NK-92 treated with Interleukin-12 subunit alpha and Interleukin-12 subunit beta, amount 100 ng/mL, for 24 hours (cell line): ENCODE data around the gene VPS13C.
"Not testable (repeated sequence)": the region's sequence is repeated elsewhere in the genome, so short reads cannot be mapped to it uniquely, and the experiment has no call there.

ENCODE experiments used
- DNase-seq: peaks from one replicate; lab custom pipeline; 2025; lab: John Stamatoyannopoulos, UW

Gene VPS13C

GRCh38 chr15:62075595-62076277 is 15.5 kb upstream of the VPS13C start:
- DNase-seq = peak; percentile 20

- no peak for DNase-seq
Measured at GRCh38 chr15:62071711-62072308, 11.6 kb upstream of the VPS13C start.

DNA sequence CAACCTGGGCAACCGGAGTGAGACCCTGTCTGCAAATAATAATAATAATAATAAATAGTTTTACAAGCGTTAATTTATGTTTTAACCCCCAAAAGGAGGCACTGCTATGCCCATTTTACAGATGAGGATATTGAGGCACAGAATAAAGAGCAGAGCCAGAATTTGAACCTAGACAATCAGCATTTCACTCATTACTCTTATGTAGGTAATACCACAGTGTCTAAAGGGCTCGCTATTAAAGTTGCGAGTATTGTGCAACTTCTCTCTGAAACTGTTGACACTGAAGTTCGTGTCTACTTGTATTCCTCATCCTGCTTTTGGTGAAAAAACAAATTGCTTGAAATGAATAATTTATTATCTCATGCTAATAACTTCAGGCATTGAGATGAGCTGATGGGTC is 9.3 kb upstream of the VPS13C start:
- DNase-seq = no peak

- no peak for DNase-seq
Measured at GRCh38 chr15:62068810-62069167, 8.5 kb upstream of the VPS13C start.

DNA sequence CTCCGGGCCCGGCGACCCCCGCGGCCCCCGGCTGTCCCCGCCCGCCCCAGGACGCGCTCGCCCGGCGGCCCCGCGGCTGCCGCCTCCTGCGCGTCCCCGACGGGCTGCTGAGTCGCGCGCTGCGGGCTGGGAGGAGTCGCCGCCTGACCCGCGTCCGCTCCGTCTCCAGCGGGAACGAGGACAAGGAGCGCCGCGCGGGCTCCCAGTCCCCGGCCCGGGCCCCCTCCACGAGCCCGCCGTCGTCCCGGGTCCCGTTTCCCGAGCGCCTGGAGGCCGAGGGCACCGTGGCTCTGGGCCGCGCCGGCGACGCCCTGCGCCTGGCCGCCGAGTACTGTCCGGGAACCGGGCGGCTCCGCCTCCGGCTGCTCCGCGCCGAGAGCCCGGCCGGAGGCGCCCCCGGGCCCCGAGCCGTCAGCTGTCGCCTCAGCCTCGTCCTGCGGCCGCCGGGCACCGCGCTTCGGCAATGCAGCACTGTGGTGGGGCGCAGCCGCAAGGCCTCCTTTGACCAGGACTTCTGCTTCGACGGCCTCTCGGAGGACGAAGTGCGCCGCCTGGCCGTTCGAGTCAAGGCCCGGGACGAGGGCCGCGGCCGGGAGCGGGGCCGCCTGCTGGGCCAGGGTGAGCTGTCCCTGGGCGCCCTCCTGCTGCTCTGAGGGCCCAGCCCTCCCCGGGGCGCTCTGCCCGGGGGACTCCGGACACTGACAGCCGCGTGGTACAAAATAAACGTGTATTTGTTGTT is 8.0 kb upstream of the VPS13C start:
- no peak for DNase-seq

DNA sequence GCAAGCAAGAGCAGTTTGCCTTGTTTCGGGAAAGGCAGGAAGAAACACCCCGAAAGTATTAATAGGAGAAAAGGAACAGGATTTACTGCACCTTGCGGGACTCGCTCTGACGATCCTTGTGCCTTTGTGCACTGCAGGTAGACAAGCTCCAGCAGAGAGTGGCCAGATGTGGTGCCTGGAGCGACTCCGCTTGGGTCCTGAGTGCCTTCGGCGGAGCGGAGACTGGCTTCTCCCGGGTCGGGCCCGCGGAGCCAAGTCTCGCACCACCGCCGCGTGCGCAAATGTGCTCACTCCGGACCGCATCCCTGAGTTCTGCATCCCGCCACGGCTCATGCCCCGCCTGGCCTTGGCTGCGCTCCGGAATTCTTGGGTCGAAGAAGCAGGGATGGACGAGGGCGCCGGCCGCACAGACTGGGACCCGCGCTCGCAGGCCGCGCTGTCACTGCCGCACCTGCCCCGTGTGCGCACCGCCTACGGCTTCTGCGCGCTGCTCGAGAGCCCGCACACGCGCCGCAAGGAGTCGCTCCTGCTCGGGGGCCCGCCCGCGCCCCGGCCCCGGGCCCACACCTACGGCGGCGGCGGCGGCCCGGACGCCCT is 7.3 kb upstream of the VPS13C start:
- DNase-seq = no peak

GRCh38 chr15:62066663-62067447 is 6.6 kb upstream of the VPS13C start, which contains the start of gene C2CD4A:
TSS of gene C2CD4A (plus strand) at chr15:62066977. CDS start at chr15:62067614, 637 bp downstream.
- DNase-seq = no peak

DNA sequence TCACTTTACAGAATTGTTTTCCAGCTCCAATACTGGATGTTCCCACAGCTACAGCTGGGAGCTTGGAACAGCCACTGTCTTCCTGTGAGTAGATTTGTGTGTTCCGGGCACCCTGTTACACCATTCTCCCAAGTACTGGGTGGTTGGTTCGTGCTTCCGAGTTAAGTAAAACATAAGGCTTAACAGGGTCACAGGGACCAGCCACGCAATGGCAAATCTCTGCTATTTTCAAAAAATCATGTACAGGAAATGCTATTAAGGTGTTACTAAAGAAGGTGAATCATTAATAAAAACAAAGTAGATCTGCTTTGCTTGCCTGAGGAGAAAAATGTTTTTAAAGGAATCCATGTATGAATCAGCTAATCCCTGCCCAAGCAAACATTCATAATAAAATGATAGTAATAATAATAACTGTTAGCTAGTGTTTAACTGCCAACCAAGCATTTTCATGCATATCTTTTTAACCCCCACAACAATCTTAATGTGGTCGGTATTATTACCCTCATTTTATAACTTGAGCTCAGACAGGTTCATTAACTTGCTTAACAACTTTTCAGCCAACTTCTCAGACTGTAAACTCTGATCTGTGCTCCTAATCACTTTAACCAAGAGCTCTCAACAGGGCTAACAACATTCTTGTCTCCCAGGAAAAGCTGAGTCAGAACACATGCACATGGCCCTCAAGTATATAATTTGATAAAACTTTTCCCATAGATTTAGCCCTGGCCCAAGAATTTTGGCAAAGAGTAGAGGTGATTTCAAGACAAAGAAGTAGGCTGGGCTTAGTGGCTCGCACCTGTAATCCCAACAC is 3.8 kb upstream of the VPS13C start:
- DNase-seq = no peak

DNA sequence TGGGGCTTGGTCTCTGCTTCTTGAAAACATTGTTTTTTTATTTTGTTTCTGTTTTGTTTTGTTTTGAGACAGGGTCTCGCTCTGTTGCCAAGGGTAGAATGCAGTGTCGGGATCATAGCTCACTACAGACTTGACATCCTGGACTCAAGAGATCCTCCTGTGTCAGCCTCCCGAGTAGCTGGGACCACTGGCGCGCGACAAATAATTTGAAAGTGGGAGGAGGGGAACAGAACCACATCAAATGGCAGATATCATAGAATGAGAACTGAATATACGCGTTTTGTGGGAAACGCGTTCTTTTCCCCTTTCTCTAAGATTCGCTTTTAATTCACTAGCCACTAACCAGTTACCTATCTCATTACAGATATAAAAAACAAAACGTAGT is 641 bp upstream of the VPS13C start:
- DNase-seq = no peak

DNA sequence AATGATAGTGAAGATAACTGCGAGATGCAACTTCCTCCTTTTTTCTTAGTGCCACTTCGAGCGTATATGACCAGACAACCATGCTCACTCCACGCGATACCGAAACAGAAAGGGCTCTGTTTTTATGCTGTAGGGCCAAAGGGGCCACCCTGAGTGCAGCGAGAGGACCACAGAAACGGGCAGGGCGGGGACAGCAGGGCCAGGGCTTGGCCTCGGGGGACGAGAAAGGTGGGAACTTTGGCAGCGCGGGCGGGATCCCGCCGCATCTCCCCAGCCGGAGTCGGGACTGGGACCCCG is 483 bp downstream of the VPS13C start:
- peak; percentile 78 for DNase-seq

DNA sequence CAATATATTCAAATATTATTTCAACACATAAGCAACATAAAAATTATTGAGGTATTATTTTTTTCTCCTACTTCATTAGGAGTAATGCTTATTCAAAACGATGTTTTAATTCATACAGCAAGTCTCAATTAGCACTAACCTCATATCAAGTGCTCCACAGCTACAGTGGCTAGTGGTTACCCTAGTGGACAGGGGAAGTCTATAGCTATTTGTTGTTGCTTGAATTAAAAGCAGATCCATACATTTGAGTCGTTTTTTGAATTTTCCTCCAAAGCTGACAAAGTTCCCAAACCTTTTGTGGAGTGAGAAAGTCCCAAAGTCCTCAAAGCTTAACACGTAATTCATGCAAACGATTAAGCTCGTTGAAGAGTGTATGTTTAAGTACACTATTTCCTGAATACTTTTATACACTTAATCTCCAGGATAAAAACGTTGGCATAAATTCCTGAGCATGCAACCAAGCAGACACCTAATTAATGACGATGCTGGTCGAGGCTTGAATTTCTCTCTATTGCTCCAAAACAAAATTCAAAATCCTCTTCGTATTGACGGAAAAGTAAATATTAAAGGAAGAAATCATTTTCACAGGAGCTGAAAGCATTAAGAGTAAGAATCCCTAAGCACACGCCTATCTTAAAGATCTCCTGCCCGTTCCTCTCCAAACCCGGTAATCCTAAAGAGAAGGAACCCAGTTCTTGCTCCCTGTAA is 985 bp downstream of the VPS13C start:
- DNase-seq = no peak

GRCh38 chr15:62058327-62059028 is 1.8 kb downstream of the VPS13C start:
- no peak for DNase-seq

GRCh38 chr15:62057341-62057980 is 2.8 kb downstream of the VPS13C start:
- DNase-seq = no peak

GRCh38 chr15:62054979-62055378 is 5.3 kb downstream of the VPS13C start:
- DNase-seq = no peak

GRCh38 chr15:62053439-62054085 is 6.7 kb downstream of the VPS13C start:
- no peak for DNase-seq

GRCh38 chr15:62052713-62053112 is 7.5 kb downstream of the VPS13C start:
- no peak for DNase-seq

- no peak for DNase-seq
Measured at GRCh38 chr15:62051166-62051565, 9.1 kb downstream of the VPS13C start.

GRCh38 chr15:62050115-62050514 is 10.1 kb downstream of the VPS13C start:
- no peak for DNase-seq

DNA sequence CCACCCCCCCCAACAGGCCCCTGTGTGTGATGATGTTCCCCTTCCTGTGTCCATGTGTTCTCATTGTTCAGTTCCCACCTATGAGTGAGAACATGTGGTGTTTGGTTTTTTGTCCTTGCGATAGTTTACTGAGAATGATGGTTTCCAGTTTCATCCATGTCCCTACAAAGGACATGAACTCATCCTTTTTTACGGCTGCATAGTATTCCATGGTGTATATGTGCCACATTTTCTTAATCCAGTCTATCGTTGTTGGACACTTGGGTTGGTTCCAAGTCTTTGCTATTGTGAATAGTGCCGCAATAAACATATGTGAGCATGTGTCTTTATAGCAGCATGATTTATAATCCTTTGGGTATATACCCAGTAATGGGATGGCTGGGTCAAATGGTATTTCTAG is 12.0 kb downstream of the VPS13C start:
- DNase-seq = not testable (repeated sequence)
